HG03280 (cell line): ENCODE data around the gene PYDC2.

Experiments
- ATAC-seq: cut with Tn5 transposase; IDR thresholded peaks from one replicate; pipeline ENCODE4 v1.9.1; 2021; ENCODE audit warnings: mild to moderate bottlenecking, moderate library complexity; ENCODE audit not compliant: unreplicated experiment

Gene PYDC2

GRCh38 chr3:191461113-191461595 is at the start of gene PYDC2:
TSS of gene PYDC2 (plus strand) at chr3:191461163. CDS start at chr3:191461163, 0 bp downstream.
- ATAC-seq: no peak

GRCh38 chr3:191412759-191413158 is 48.2 kb upstream of the PYDC2 start:
- ATAC-seq: no peak

GRCh38 chr3:191414286-191414685 is 46.7 kb upstream of the PYDC2 start:
- ATAC-seq: no peak

- ATAC-seq: no peak
These were observed 46.2 kb upstream of the PYDC2 start for GRCh38 chr3:191414732-191415131.

GRCh38 chr3:191415566-191415965 is 45.4 kb upstream of the PYDC2 start:
- no peak for ATAC-seq

GRCh38 chr3:191417457-191417729 is 43.6 kb upstream of the PYDC2 start:
- no peak for ATAC-seq

- no peak for ATAC-seq
These were observed 40.2 kb upstream of the PYDC2 start for GRCh38 chr3:191420771-191421170.

- ATAC-seq: no peak
These were observed 36.1 kb upstream of the PYDC2 start for GRCh38 chr3:191424881-191425280.

GRCh38 chr3:191425322-191425734 is 35.6 kb upstream of the PYDC2 start:
- no peak for ATAC-seq

GRCh38 chr3:191426311-191426710 is 34.7 kb upstream of the PYDC2 start:
- no peak for ATAC-seq

GRCh38 chr3:191428177-191428576 is 32.8 kb upstream of the PYDC2 start:
- ATAC-seq: no peak

- ATAC-seq: no peak
These were observed 30.9 kb upstream of the PYDC2 start for GRCh38 chr3:191430103-191430502.

- no peak for ATAC-seq
These were observed 29.7 kb upstream of the PYDC2 start for GRCh38 chr3:191431160-191431822.

GRCh38 chr3:191432162-191432561 is 28.8 kb upstream of the PYDC2 start:
- ATAC-seq: no peak

- ATAC-seq: no peak
These were observed 26.9 kb upstream of the PYDC2 start for GRCh38 chr3:191434024-191434423.

- ATAC-seq: no peak
These were observed 25.0 kb upstream of the PYDC2 start for GRCh38 chr3:191435981-191436380.

GRCh38 chr3:191438150-191438814 is 22.7 kb upstream of the PYDC2 start:
- ATAC-seq: no peak

GRCh38 chr3:191440532-191440931 is 20.4 kb upstream of the PYDC2 start:
- ATAC-seq: no peak

- no peak for ATAC-seq
These were observed 19.3 kb upstream of the PYDC2 start for GRCh38 chr3:191441687-191442086.

- no peak for ATAC-seq
These were observed 16.4 kb upstream of the PYDC2 start for GRCh38 chr3:191444569-191444968.

- ATAC-seq: no peak
These were observed 11.7 kb upstream of the PYDC2 start for GRCh38 chr3:191449256-191449655.

GRCh38 chr3:191455257-191455952 is 5.6 kb upstream of the PYDC2 start:
- no peak for ATAC-seq
